ENCODE results near the gene USP7.

USP7 gene

GRCh38 chr16:8862309-8863130 lies 101.2 kb downstream of the USP7 start:
- no peak for TF ChIP-seq CTCF (IDR thresholded peaks at IDR 0.05; ENCODE audit: control insufficient read depth, insufficient read depth, low read depth, low read length, missing control alignments)

GRCh38 chr16:8861563-8862308 lies 102.0 kb downstream of the USP7 start:
- TF ChIP-seq CTCF (IDR thresholded peaks at IDR 0.05; ENCODE audit: control insufficient read depth, insufficient read depth, low read depth, low read length, missing control alignments): no peak
- no peak for DNase-seq (ENCODE audit: low read depth)

More at GRCh38 chr16:8862309-8863130, 101.2 kb downstream of the USP7 start:
- H3K4me3 ChIP-seq (ENCODE audit: control insufficient read depth, low read depth, low read length): no peak overlapping the region
- DNase-seq (ENCODE audit: low read depth): no peak

GRCh38 chr16:8859913-8860881 lies 103.5 kb downstream of the USP7 start:
- H3K4me3 ChIP-seq (ENCODE audit: control insufficient read depth, low read depth, low read length): no peak overlapping the region
- TF ChIP-seq CTCF (IDR thresholded peaks at IDR 0.05; ENCODE audit: control insufficient read depth, insufficient read depth, low read depth, low read length, missing control alignments): no peak
- no peak for DNase-seq (ENCODE audit: low read depth)

More at GRCh38 chr16:8861563-8862308, 102.0 kb downstream of the USP7 start:
- no peak overlapping the region for H3K4me3 ChIP-seq (ENCODE audit: control insufficient read depth, low read depth, low read length)

- no peak for TF ChIP-seq CTCF (IDR thresholded peaks at IDR 0.05; ENCODE audit: control insufficient read depth, insufficient read depth, low read depth, low read length, missing control alignments)
- DNase-seq (ENCODE audit: low read depth): no peak
- H3K4me3 ChIP-seq (ENCODE audit: control insufficient read depth, low read depth, low read length): no peak overlapping the region
Measured at GRCh38 chr16:8858994-8859912, 104.5 kb downstream of the USP7 start.

GRCh38 chr16:8855972-8856371 lies 107.7 kb downstream of the USP7 start:
- H3K4me3 ChIP-seq (ENCODE audit: control insufficient read depth, low read depth, low read length): no peak overlapping the region
- DNase-seq (ENCODE audit: low read depth): no peak
- TF ChIP-seq CTCF (IDR thresholded peaks at IDR 0.05; ENCODE audit: control insufficient read depth, insufficient read depth, low read depth, low read length, missing control alignments): no peak

Measured in AG09309 (cell line).